Measurements from ENCODE around the gene TRRAP.

- TF ChIP-seq CTCF (conservative IDR thresholded peaks at IDR 0.05; ENCODE audit: low read depth in 2 of 2) (no peak), EZH2phosphoT487 (IDR thresholded peaks at IDR 0.05; ENCODE audit: unreplicated experiment) (no peak), EZH2 (IDR thresholded peaks at IDR 0.05; ENCODE audit: low read depth, unreplicated experiment) (no peak), REST (IDR thresholded peaks at IDR 0.05; ENCODE audit: unreplicated experiment) (no peak), ZNF114 (CRISPR knock-in tag; IDR thresholded peaks at IDR 0.05) (no peak), POLR2AphosphoS5 (IDR thresholded peaks at IDR 0.05; ENCODE audit: low read depth) (no peak), CREB1 (CRISPR knock-in tag; IDR thresholded peaks at IDR 0.05; ENCODE audit: low read depth) (no peak), JUNB (IDR thresholded peaks at IDR 0.05; ENCODE audit: unreplicated experiment) (no peak), ZNF462 (CRISPR knock-in tag; IDR thresholded peaks at IDR 0.05) (no peak), ZNF331 (CRISPR knock-in tag; IDR thresholded peaks at IDR 0.05; ENCODE audit: low read depth) (no peak), NANOG (IDR thresholded peaks at IDR 0.05; ENCODE audit: borderline replicate concordance) (no peak)
Observed at GRCh38 chr7:99008921-99009530, 130.7 kb downstream of the TRRAP start.

Data from GM23338 (cell line).